Measurements from ENCODE around the gene PIK3IP1.

The PIK3IP1 gene

GRCh38 chr22:31279821-31280505 is 12.3 kb downstream of the PIK3IP1 start:
- intact Hi-C loops (cut with DNase I; ENCODE audit: low total_unique reads) = no loop called here
- no peak for TF ChIP-seq CTCF (IDR thresholded peaks at IDR 0.05)
- Histone ChIP-seq H3K27ac (no peak overlapping the region), H3K36me3 (peaks cover 51 to 97% (median 79%) of the 10 kb centered on the region in 3 donors), H3K4me3 (no peak overlapping the region), H3K4me1 (peaks cover 0 to 4% (median 2%) of the 10 kb centered on the region in 4 donors), H3K9me3 (no peaks in the 10 kb centered on the region), H3K27me3 (no peaks in the 10 kb centered on the region)
- no peak for DNase-seq

- intact Hi-C loops (cut with DNase I; ENCODE audit: low total_unique reads) = no loop called here
- no peak for DNase-seq
- Histone ChIP-seq H3K4me1 (no peaks in the 10 kb centered on the region), H3K9me3 (no peaks in the 10 kb centered on the region), H3K27ac (no peak overlapping the region), H3K4me3 (no peak overlapping the region), H3K27me3 (no peaks in the 10 kb centered on the region), H3K36me3 (peaks cover 46 to 97% (median 79%) of the 10 kb centered on the region in 3 donors)
- no peak for TF ChIP-seq CTCF (IDR thresholded peaks at IDR 0.05)
Observed at GRCh38 chr22:31279327-31279669, 13.0 kb downstream of the PIK3IP1 start.

GRCh38 chr22:31278626-31279326 is 13.5 kb downstream of the PIK3IP1 start:
- intact Hi-C loops (cut with DNase I; ENCODE audit: low total_unique reads) = no loop called here
- Histone ChIP-seq H3K9me3 (no peaks in the 10 kb centered on the region), H3K27ac (no peak overlapping the region), H3K4me1 (no peaks in the 10 kb centered on the region), H3K27me3 (no peaks in the 10 kb centered on the region), H3K36me3 (peaks cover 45 to 97% (median 77%) of the 10 kb centered on the region in 3 donors), H3K4me3 (no peak overlapping the region)
- TF ChIP-seq CTCF (IDR thresholded peaks at IDR 0.05) = no peak
- no peak for DNase-seq

GRCh38 chr22:31278151-31278621 is 14.1 kb downstream of the PIK3IP1 start:
- H3K9me3 ChIP-seq = no peaks in the 10 kb centered on the region
- peaks cover 40 to 97% (median 75%) of the 10 kb centered on the region in 3 donors for H3K36me3 ChIP-seq
- no peak for DNase-seq
- H3K4me3 ChIP-seq = no peak overlapping the region
- no peak overlapping the region for H3K27ac ChIP-seq
- no peaks in the 10 kb centered on the region for H3K4me1 ChIP-seq
- TF ChIP-seq CTCF (IDR thresholded peaks at IDR 0.05) = no peak
- intact Hi-C loops (cut with DNase I; ENCODE audit: low total_unique reads) = no loop called here
- H3K27me3 ChIP-seq = no peaks in the 10 kb centered on the region

GRCh38 chr22:31277741-31278140 is 14.5 kb downstream of the PIK3IP1 start:
- H3K4me3 ChIP-seq = no peak overlapping the region
- DNase-seq = no peak
- no peaks in the 10 kb centered on the region for H3K9me3 ChIP-seq
- intact Hi-C loops (cut with DNase I; ENCODE audit: low total_unique reads) = no loop called here
- no peak for TF ChIP-seq CTCF (IDR thresholded peaks at IDR 0.05)
- no peak overlapping the region for H3K27ac ChIP-seq
- H3K27me3 ChIP-seq = no peaks in the 10 kb centered on the region
- peaks cover 35 to 97% (median 73%) of the 10 kb centered on the region in 3 donors for H3K36me3 ChIP-seq
- peaks cover 0 to under 1% (median 0%) of the 10 kb centered on the region in 4 donors for H3K4me1 ChIP-seq
